ENCODE measurements around the gene TNIK. TPM values are rescaled to one million over a fixed set of nuclear protein-coding genes. Genes with fewer than 3 reads are reported as not detected.

TNIK gene
- total RNA-seq, 3 donors from 2014 or later = 7.4 to 17.6 (median 10.2) TPM

DNA sequence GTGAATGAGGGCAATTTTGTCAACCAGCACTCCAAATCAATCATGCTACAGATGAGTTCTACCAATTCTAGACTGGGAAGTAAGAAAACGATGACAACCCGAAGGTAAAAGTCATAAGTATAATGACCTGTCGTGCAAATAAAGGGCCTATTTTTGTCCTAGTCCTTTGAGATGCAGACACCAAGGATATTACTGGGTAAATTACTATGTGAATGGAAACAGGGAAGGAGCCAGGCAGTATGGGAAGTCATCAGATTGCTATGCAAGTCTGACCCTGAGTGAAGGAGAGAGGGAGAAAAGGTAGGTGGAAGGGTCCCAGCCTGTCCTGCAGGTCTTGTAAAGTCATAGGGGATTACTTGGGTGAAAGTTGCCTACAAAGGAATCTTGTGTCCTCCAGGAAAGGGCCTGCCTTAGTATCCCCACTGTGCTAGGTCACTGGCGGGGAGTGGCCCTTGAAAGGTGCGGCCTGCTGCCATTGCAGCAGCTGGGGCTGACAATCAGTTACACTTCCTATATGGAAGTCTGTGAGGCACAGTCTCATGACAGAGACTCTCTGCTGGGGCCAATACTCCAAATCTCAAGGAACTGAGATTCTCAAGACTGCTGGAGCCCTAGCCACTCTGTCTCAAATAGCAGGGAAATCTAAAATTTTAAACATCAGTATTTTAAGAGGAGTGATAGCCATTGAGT is 283.8 kb downstream of the TNIK start:
- Histone ChIP-seq H3K9me3 (no peaks in the 10 kb centered on the region), H3K27me3 (no peaks in the 10 kb centered on the region), H3K4me1 (no peaks in the 10 kb centered on the region), H3K36me3 (no peaks in the 10 kb centered on the region), H3K4me3 (no peak overlapping the region), H3K27ac (no peak overlapping the region)
- TF ChIP-seq POLR2A (IDR thresholded peaks at IDR 0.05) = no peak
- no peak for TF ChIP-seq POLR2AphosphoS5 (IDR thresholded peaks at IDR 0.05)
- TF ChIP-seq, protein P1, sequence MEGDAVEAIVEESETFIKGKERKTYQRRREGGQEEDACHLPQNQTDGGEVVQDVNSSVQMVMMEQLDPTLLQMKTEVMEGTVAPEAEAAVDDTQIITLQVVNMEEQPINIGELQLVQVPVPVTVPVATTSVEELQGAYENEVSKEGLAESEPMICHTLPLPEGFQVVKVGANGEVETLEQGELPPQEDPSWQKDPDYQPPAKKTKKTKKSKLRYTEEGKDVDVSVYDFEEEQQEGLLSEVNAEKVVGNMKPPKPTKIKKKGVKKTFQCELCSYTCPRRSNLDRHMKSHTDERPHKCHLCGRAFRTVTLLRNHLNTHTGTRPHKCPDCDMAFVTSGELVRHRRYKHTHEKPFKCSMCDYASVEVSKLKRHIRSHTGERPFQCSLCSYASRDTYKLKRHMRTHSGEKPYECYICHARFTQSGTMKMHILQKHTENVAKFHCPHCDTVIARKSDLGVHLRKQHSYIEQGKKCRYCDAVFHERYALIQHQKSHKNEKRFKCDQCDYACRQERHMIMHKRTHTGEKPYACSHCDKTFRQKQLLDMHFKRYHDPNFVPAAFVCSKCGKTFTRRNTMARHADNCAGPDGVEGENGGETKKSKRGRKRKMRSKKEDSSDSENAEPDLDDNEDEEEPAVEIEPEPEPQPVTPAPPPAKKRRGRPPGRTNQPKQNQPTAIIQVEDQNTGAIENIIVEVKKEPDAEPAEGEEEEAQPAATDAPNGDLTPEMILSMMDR (IDR thresholded peaks at IDR 0.05) = no peak
- DNase-seq (ENCODE audit: low spot score in 2 of 2) = no peak
- intact Hi-C loops (cut with DNase I; ENCODE audit: low total_unique reads) = no loop called here

DNA sequence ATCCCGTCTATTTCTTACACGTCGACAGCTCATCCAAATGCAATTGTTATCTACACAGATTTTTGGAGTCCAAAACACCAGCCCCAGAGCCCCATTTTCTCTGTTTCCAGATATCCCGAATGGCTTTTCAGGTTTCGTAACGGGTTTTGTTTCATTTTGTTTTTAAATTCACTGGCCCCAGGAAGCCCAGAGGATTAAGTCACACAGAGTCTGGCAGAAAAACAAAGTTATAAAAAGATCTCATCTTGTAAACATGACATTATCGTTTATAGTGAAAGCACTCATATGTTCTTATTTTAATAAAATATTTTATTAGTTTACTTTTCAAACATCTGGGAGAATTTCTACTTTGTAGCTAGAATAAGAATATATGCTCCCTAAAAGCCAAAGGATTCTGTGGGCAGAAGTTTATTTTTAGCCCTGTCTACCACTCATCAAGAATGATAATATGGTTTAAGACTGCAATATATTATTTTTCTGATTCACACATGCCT is 284.4 kb downstream of the TNIK start:
- Histone ChIP-seq H3K4me1 (no peaks in the 10 kb centered on the region), H3K27ac (peak overlapping the region in 1 of 2 donors; percentile 1), H3K27me3 (no peaks in the 10 kb centered on the region), H3K4me3 (peak overlapping the region in 2 of 3 donors; percentile 1 to 8), H3K9me3 (no peaks in the 10 kb centered on the region), H3K36me3 (no peaks in the 10 kb centered on the region)
- no peak for TF ChIP-seq POLR2AphosphoS5 (IDR thresholded peaks at IDR 0.05)
- no peak for TF ChIP-seq POLR2A (IDR thresholded peaks at IDR 0.05)
- TF ChIP-seq, protein P1 (IDR thresholded peaks at IDR 0.05) = no peak
- intact Hi-C loops (cut with DNase I; ENCODE audit: low total_unique reads) = no loop called here
- DNase-seq (ENCODE audit: low spot score in 2 of 2) = no peak

DNA sequence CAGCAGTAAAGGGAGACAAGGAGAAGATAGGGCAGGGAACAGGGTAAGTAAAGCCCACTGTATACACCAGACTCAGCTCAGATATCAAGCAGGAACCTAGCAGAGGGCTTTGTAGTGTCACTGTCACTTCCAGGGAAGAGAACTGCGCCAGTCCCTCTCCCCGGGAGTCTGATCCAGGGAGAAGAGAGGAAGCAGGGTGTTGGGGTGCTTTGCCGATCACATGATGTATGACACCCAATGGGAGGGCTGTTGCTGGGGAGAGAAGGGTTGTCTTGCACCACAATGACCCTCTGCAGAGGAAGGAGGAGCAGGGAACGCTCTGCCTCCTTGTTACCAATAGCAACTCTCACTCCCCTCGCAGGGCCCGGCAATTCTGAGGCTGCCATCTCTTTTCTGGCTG is 286.5 kb downstream of the TNIK start:
- Histone ChIP-seq H3K4me3 (no peak overlapping the region), H3K9me3 (no peaks in the 10 kb centered on the region), H3K27ac (no peak overlapping the region), H3K4me1 (no peaks in the 10 kb centered on the region), H3K36me3 (no peaks in the 10 kb centered on the region), H3K27me3 (no peaks in the 10 kb centered on the region)
- TF ChIP-seq, protein P1 (IDR thresholded peaks at IDR 0.05) = no peak
- TF ChIP-seq POLR2A (IDR thresholded peaks at IDR 0.05) = no peak
- no peak for TF ChIP-seq POLR2AphosphoS5 (IDR thresholded peaks at IDR 0.05)
- intact Hi-C loops (cut with DNase I; ENCODE audit: low total_unique reads) = no loop called here
- DNase-seq (ENCODE audit: low spot score in 2 of 2) = no peak

DNA sequence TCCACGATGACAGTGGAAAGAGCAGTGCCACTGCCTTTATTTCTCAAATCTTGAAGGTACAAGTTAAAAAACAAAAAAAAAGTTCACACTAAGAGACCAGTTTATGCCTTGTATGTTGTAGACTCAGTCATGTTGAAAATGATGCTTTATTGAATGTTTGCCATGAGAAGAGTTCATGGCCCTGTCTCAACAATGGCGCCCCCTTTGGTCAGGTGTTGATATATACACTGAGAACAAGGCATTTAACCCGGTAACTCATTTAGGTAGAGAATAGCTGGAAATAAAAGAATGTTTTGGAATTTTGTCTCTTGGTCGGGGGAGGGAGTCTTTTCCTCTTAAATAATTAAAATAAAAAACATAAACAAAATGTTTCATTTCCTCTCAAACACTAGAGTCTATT is 288.1 kb downstream of the TNIK start:
- Histone ChIP-seq H3K27ac (no peak overlapping the region), H3K4me3 (no peak overlapping the region), H3K4me1 (no peaks in the 10 kb centered on the region), H3K9me3 (no peaks in the 10 kb centered on the region), H3K27me3 (no peaks in the 10 kb centered on the region), H3K36me3 (no peaks in the 10 kb centered on the region)
- no peak for TF ChIP-seq POLR2AphosphoS5 (IDR thresholded peaks at IDR 0.05)
- TF ChIP-seq, protein P1 (IDR thresholded peaks at IDR 0.05) = no peak
- TF ChIP-seq POLR2A (IDR thresholded peaks at IDR 0.05) = no peak
- DNase-seq (ENCODE audit: low spot score in 2 of 2) = no peak
- intact Hi-C loops (cut with DNase I; ENCODE audit: low total_unique reads) = no loop called here

DNA sequence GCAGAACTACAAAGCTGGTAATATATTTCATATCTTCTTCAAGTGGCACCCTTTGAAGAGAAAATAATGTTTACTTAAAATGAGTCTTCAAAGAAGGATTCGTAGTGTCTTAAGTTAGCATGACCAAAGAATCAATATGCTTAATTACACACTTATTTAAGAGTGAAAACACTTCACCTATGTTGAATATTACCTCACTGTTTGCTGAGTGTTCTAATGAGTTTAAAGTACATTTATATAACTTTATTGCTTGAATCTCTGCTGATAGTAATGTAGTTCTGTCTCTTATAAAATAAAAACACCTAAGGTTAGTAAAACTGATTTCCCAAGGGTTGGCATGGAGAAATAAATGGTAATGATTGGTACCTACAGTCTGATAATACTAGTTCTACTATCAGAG is 290.3 kb downstream of the TNIK start:
- intact Hi-C loops (cut with DNase I; ENCODE audit: low total_unique reads) = no loop called here
- TF ChIP-seq, protein P1 (IDR thresholded peaks at IDR 0.05) = no peak
- TF ChIP-seq POLR2AphosphoS5 (IDR thresholded peaks at IDR 0.05) (no peak), POLR2A (IDR thresholded peaks at IDR 0.05) (no peak)
- Histone ChIP-seq H3K27ac (no peak overlapping the region), H3K27me3 (no peaks in the 10 kb centered on the region), H3K9me3 (no peaks in the 10 kb centered on the region), H3K4me3 (no peak overlapping the region), H3K4me1 (no peaks in the 10 kb centered on the region), H3K36me3 (no peaks in the 10 kb centered on the region)
- DNase-seq (ENCODE audit: low spot score in 2 of 2) = no peak

Data from breast epithelium (tissue), 4 donors.